ENCODE results near the gene AKR1D1. TPM values are rescaled to one million over a fixed set of nuclear protein-coding genes. Genes with fewer than 3 reads are reported as not detected.

Gene AKR1D1
- total and polyA plus RNA-seq, 10 of the 15 experiments (the other 5 are each of a cell fraction or from before 2014, with no cell fraction given) = 0.09 to 0.34 TPM; not detected in 8

DNA sequence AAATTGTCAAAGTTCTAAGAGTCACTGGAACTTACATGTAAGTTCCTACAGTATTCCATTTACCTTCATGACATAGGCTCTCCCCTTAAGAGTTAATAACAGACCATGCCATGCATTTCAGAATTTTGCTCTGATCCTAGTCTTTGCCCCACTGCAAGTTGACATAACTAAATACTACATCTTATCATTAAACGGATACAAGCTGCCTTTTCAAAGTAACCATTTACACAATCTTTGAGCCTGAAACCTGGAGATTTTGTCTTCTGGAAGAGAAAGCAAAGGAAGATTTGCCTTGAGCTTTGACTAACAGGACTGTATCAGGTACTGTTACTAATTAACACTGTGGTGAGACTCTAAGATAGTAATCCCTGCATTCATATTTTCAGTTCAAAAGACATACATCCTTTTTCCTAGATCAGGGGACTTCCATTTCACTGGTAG lies 9.3 kb upstream of the AKR1D1 start:
- RAD21 ChIA-PET (ENCODE audit: unreplicated experiment) = interaction anchor here (1.0 to 1.5 kb wide), 2 partner anchors 43 to 68 kb away, joined by 3 to 7 read pairs; no protein-coding TSS in a partner anchor
- no peaks in the 10 kb centered on the region for H4K20me1 ChIP-seq (ENCODE audit: control insufficient read depth, insufficient read depth)
- ATAC-seq (peak; percentile 90), DNase-seq (ENCODE audit: low read depth, low spot score) (no peak), FAIRE-seq (peak; percentile 86)
- no peak overlapping the region for H3K4me3 ChIP-seq
- in situ Hi-C loops (cut with MboI) (no loop called here), intact Hi-C loops (cut with micrococcal nuclease; ENCODE audit: unreplicated experiment) (no loop called here)
- no peak overlapping the region for H3K9ac ChIP-seq (ENCODE audit: control insufficient read depth, insufficient read depth, low read length)
- no peak overlapping the region for H3K27ac ChIP-seq (ENCODE audit: control insufficient read depth, insufficient read depth)
- no peak overlapping the region for H2AFZ ChIP-seq (ENCODE audit: control insufficient read depth, low read depth, low read length)
- no peaks in the 10 kb centered on the region for H3K79me2 ChIP-seq (ENCODE audit: control insufficient read depth, insufficient read depth, low read length)
- H3K4me1 ChIP-seq (ENCODE audit: control insufficient read depth, insufficient read depth, low read length) = no peaks in the 10 kb centered on the region
- TF ChIP-seq IKZF1 (conservative IDR thresholded peaks at IDR 0.05) = peak; percentile 22; the same call in 1 of the 2 replicates
- peak in 1 of 2 experiments; percentile 38; a peak in 2 of 4 replicates for TF ChIP-seq IKZF2 (IDR thresholded peaks at IDR 0.05)
- TF ChIP-seq YY1 (IDR thresholded peaks at IDR 0.05; ENCODE audit: low read depth, low read length) = no peak
- TF ChIP-seq POU2F2 (IDR thresholded peaks at IDR 0.05; ENCODE audit: borderline replicate concordance, low read depth, low read length) = no peak
- TF ChIP-seq, protein P1, sequence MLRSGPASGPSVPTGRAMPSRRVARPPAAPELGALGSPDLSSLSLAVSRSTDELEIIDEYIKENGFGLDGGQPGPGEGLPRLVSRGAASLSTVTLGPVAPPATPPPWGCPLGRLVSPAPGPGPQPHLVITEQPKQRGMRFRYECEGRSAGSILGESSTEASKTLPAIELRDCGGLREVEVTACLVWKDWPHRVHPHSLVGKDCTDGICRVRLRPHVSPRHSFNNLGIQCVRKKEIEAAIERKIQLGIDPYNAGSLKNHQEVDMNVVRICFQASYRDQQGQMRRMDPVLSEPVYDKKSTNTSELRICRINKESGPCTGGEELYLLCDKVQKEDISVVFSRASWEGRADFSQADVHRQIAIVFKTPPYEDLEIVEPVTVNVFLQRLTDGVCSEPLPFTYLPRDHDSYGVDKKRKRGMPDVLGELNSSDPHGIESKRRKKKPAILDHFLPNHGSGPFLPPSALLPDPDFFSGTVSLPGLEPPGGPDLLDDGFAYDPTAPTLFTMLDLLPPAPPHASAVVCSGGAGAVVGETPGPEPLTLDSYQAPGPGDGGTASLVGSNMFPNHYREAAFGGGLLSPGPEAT (IDR thresholded peaks at IDR 0.05; ENCODE audit: low read depth) = peak; percentile 37; the same call in 1 of the 2 replicates
- TF ChIP-seq, protein P2, sequence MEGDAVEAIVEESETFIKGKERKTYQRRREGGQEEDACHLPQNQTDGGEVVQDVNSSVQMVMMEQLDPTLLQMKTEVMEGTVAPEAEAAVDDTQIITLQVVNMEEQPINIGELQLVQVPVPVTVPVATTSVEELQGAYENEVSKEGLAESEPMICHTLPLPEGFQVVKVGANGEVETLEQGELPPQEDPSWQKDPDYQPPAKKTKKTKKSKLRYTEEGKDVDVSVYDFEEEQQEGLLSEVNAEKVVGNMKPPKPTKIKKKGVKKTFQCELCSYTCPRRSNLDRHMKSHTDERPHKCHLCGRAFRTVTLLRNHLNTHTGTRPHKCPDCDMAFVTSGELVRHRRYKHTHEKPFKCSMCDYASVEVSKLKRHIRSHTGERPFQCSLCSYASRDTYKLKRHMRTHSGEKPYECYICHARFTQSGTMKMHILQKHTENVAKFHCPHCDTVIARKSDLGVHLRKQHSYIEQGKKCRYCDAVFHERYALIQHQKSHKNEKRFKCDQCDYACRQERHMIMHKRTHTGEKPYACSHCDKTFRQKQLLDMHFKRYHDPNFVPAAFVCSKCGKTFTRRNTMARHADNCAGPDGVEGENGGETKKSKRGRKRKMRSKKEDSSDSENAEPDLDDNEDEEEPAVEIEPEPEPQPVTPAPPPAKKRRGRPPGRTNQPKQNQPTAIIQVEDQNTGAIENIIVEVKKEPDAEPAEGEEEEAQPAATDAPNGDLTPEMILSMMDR (IDR thresholded peaks at IDR 0.05 in 2 of 3, conservative IDR thresholded peaks at IDR 0.05 in 1 of 3; ENCODE audit: control insufficient read depth in 2 of 3, extremely low read depth in 1 of 3, insufficient read depth in 1 of 3, low read depth in 3 of 3, low read length in 3 of 3) = no peak
- no peak for TF ChIP-seq SP1 (IDR thresholded peaks at IDR 0.05; ENCODE audit: low read depth, low read length)
- WGBS (ENCODE audit: insufficient coverage, insufficient replicate concordance, low lambda C conversion rate, missing lambda C conversion rate) = 0% methylated on average over 1 of the region's 1 CpG
- H3K4me2 ChIP-seq (ENCODE audit: control insufficient read depth, insufficient read depth) = no peak overlapping the region
- H3K9me3 ChIP-seq (replicated peaks; ENCODE audit: control insufficient read depth, insufficient read depth, low read length) = no peaks in the 10 kb centered on the region
- POLR2A ChIA-PET = no interaction called here
- no peaks in the 10 kb centered on the region for H3K36me3 ChIP-seq (ENCODE audit: control insufficient read depth in 2 of 2, insufficient read depth in 2 of 2, low read length in 1 of 2)
- no peaks in the 10 kb centered on the region for H3K27me3 ChIP-seq (replicated peaks in 1 of 2; ENCODE audit: control insufficient read depth in 2 of 2, insufficient read depth in 2 of 2, low read length in 1 of 2)
- BruUV-seq (replicated peaks) = no TSS peak
- SMC1A ChIA-PET (ENCODE audit: uncharacterized antibody, unreplicated experiment) = interaction anchor here (0.8 to 3.2 kb wide), 7 partner anchors 8 to 60 kb away, joined by 3 to 12 read pairs (median 3); no protein-coding TSS in a partner anchor
- CTCF ChIA-PET = interaction anchor here (0.8 to 1.6 kb wide), 4 partner anchors 20 to 672 kb away, joined by 3 to 4 read pairs (median 3); no protein-coding TSS in a partner anchor

Data from GM12878 (cell line).